CD8-positive, alpha-beta memory T cell (primary cell): ENCODE results near the gene AIG1. TPM values are rescaled to one million over a fixed set of nuclear protein-coding genes. Genes with fewer than 3 reads are reported as not detected.
"Not testable (repeated sequence)": the region's sequence is repeated elsewhere in the genome, so short reads cannot be mapped to it uniquely, and the experiment has no call there.

Source experiments
- CTCF ChIA-PET: fragments of 350-600 bp; sonication (Branson Sonifier 250); formaldehyde crosslinking; loops from one replicate; lab custom pipeline; 2021; ENCODE audit warnings: antibody characterized with exemption; lab: Charles Lee
- POLR2A ChIA-PET: fragments of 350-600 bp; sonication (Branson Sonifier 250); formaldehyde crosslinking; loops from one replicate; lab custom pipeline; 2021; ENCODE audit warnings: antibody characterized with exemption; lab: Charles Lee
- DNase-seq, 5 donors: peaks; one replicate each; pipeline versions ENCODE4 v3.0.0 to v3.0.0-alpha.2; 2020 to 2022; ENCODE audit warnings: mixed read lengths in 1 of 5
- H3K27ac ChIP-seq: one replicate; pipeline ENCODE4 v1.7.0; 2013; ENCODE audit warnings: low read depth, mild to moderate bottlenecking, low read length, moderate library complexity
- H3K27me3 ChIP-seq: 2 replicates; pipeline ENCODE4 v1.7.0; 2013; ENCODE audit warnings: low read length, mild to moderate bottlenecking; ENCODE audit not compliant: insufficient read depth, poor library complexity, severe bottlenecking
- H3K36me3 ChIP-seq: 2 replicates; pipeline ENCODE4 v1.7.0; 2013; ENCODE audit warnings: mild to moderate bottlenecking, low read length, moderate library complexity; ENCODE audit not compliant: insufficient read depth
- H3K4me1 ChIP-seq: 2 replicates; pipeline ENCODE4 v1.7.0; 2013; ENCODE audit warnings: mild to moderate bottlenecking, low read length, moderate library complexity; ENCODE audit not compliant: insufficient read depth
- H3K4me3 ChIP-seq: 2 replicates; pipeline ENCODE4 v1.7.0; 2013; ENCODE audit warnings: mild to moderate bottlenecking, low read length
- H3K9me3 ChIP-seq: 2 replicates; pipeline ENCODE4 v1.7.0; 2013; ENCODE audit warnings: mild to moderate bottlenecking, low read length
- H3K27ac Mint-ChIP-seq, 8 donors: one replicate each; pipeline ENCODE4 v1.8.0; 2020 to 2021; ENCODE audit warnings: mixed read lengths in 8 of 8, mild to moderate bottlenecking in 6 of 8, inconsistent platforms in 3 of 8, moderate library complexity in 3 of 8
- H3K27me3 Mint-ChIP-seq, 2 donors: one replicate each; pipeline ENCODE4 v1.8.0; 2020 to 2021; ENCODE audit warnings: mixed read lengths in 2 of 2, mild to moderate bottlenecking in 1 of 2, moderate library complexity in 1 of 2
- H3K36me3 Mint-ChIP-seq, 3 donors: one replicate each; pipeline ENCODE4 v1.8.0; 2020 to 2021; ENCODE audit warnings: mixed read lengths in 3 of 3, inconsistent platforms in 1 of 3, mild to moderate bottlenecking in 1 of 3
- H3K4me1 Mint-ChIP-seq, 3 donors: one replicate each; pipeline ENCODE4 v1.8.0; 2020 to 2021; ENCODE audit warnings: mixed read lengths in 3 of 3, inconsistent platforms in 1 of 3, mild to moderate bottlenecking in 1 of 3
- H3K4me3 Mint-ChIP-seq, 7 donors: one replicate each; pipeline ENCODE4 v1.8.0; 2020 to 2021; ENCODE audit warnings: mixed read lengths in 7 of 7, mild to moderate bottlenecking in 6 of 7, moderate library complexity in 4 of 7, inconsistent platforms in 2 of 7
- H3K9me3 Mint-ChIP-seq, 5 donors: one replicate each; pipeline ENCODE4 v1.8.0; 2020 to 2022; ENCODE audit warnings: mixed read lengths in 5 of 5, mild to moderate bottlenecking in 3 of 5, moderate library complexity in 2 of 5, inconsistent platforms in 1 of 5
- polyA plus RNA-seq: library from polyadenylated mRNA; unstranded; fragments of 300-500 nt; fragmentation: Illumina TruSeq; gene quantifications from one replicate; pipeline ENCODE4 v1.2.3, GENCODE V29; 2021
- total RNA-seq, 2 experiments: library from RNA; stranded (reverse); gene quantifications; one replicate each; pipeline ENCODE4 v1.2.3, GENCODE V29; 2021

Gene AIG1
- total and polyA plus RNA-seq, 3 experiments from 2014 or later: 6.9 to 17.3 (median 8.2) TPM

GRCh38 chr6:143136647-143137046 lies 76.0 kb downstream of the AIG1 start:
- Mint-ChIP-seq H3K27ac (peak overlapping the region in 5 of 8 donors; percentile 3 to 61 (median 52)), H3K27me3 (no peaks in the 10 kb centered on the region)
- POLR2A ChIA-PET: interaction anchor here (0.5 kb wide), 1 partner anchor 201 kb away, joined by 3 read pairs; no protein-coding TSS in a partner anchor

DNA sequence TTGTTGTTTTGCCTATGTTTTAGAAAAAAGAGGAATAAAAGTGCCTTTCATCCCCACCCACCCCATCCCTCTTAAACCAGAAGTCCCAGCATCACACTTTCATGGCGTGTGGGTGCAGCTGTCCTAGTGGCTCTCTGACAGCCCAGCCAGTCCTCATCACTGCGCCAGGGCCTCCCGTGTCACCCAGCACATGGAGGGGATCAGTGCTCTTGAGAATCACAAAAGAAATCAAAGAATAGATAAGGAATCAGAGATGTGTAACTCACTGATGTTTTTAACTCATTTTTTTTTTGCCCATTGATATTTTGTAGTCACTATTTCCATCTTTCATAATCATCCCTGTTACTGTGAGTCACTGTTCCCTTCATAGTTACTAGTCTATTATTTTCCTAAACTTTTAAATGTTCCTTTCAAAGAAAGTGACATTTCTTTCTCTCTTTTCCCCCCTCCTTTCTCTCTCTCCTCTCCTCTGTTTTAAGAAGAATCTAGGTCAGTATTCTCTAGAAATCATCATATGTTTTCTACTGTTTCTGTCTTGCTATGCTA lies 78.6 kb downstream of the AIG1 start:
- no peaks in the 10 kb centered on the region for H3K9me3 ChIP-seq
- Mint-ChIP-seq H3K4me1 (peaks cover 9 to 18% (median 18%) of the 10 kb centered on the region in 3 donors), H3K4me3 (no peak overlapping the region), H3K27ac (no peak overlapping the region), H3K9me3 (peaks cover 0 to 5% (median 0%) of the 10 kb centered on the region in 5 donors), H3K36me3 (peaks cover 9 to 41% (median 30%) of the 10 kb centered on the region in 3 donors), H3K27me3 (peaks cover 0 to 2% of the 10 kb centered on the region in 2 donors)
- H3K36me3 ChIP-seq: no peaks in the 10 kb centered on the region
- ChIA-PET POLR2A (no interaction called here), CTCF (no interaction called here)
- no peak for DNase-seq
- no peaks in the 10 kb centered on the region for H3K27me3 ChIP-seq
- no peak overlapping the region for H3K4me3 ChIP-seq
- no peak overlapping the region for H3K27ac ChIP-seq
- H3K4me1 ChIP-seq: peaks cover 10% of the 10 kb centered on the region

More at GRCh38 chr6:143136647-143137046, 76.0 kb downstream of the AIG1 start:
- Mint-ChIP-seq H3K9me3 (peaks cover 0 to 5% (median under 1%) of the 10 kb centered on the region in 5 donors), H3K4me3 (peak overlapping the region in 2 of 7 donors; percentile 5 to 22), H3K36me3 (peaks cover 8 to 44% (median 30%) of the 10 kb centered on the region in 3 donors), H3K4me1 (peaks cover 9 to 18% (median 18%) of the 10 kb centered on the region in 3 donors)
- DNase-seq: no peak
- H3K4me3 ChIP-seq: no peak overlapping the region
- no peaks in the 10 kb centered on the region for H3K9me3 ChIP-seq
- no peak overlapping the region for H3K27ac ChIP-seq
- H3K4me1 ChIP-seq: peaks cover 10% of the 10 kb centered on the region
- CTCF ChIA-PET: no interaction called here
- no peaks in the 10 kb centered on the region for H3K36me3 ChIP-seq
- H3K27me3 ChIP-seq: no peaks in the 10 kb centered on the region

DNA sequence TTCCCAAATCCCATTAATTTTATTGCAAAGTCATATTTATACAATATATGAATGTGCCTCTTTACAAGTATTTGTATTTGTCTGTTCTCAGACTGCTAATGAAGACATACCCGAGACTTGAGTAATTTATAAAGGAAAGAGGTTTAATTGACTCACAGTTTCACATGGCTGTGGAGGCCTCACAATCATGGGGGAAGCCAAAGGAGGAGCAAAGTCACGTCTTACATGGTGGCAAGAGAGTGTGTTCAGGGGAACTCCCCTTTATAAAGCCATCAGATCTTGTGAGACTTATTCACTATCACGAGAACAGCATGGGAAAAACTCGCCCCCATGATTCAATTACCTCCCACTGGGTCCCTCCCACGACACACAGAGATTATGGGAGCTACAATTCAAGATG lies 79.2 kb downstream of the AIG1 start:
- CTCF ChIA-PET, H3K27me3 Mint-ChIP-seq, H3K4me3 Mint-ChIP-seq, H3K4me1 ChIP-seq, H3K27ac ChIP-seq, H3K27ac Mint-ChIP-seq, H3K36me3 ChIP-seq, H3K4me3 ChIP-seq, H3K9me3 Mint-ChIP-seq, H3K27me3 ChIP-seq, H3K9me3 ChIP-seq, DNase-seq, POLR2A ChIA-PET: not testable (repeated sequence)
- peaks cover 9 to 41% (median 30%) of the 10 kb centered on the region in 3 donors for H3K36me3 Mint-ChIP-seq
- peaks cover 9 to 18% (median 18%) of the 10 kb centered on the region in 3 donors for H3K4me1 Mint-ChIP-seq

- Histone ChIP-seq H3K4me3 (no peak overlapping the region), H3K27me3 (no peaks in the 10 kb centered on the region), H3K4me1 (peaks cover 10% of the 10 kb centered on the region), H3K27ac (no peak overlapping the region), H3K36me3 (no peaks in the 10 kb centered on the region), H3K9me3 (no peaks in the 10 kb centered on the region)
- Mint-ChIP-seq H3K9me3 (peaks cover 0 to 5% (median 0%) of the 10 kb centered on the region in 5 donors), H3K27me3 (peaks cover 0 to 2% of the 10 kb centered on the region in 2 donors), H3K4me3 (no peak overlapping the region), H3K36me3 (peaks cover 9 to 41% (median 30%) of the 10 kb centered on the region in 3 donors), H3K4me1 (peaks cover 9 to 16% (median 14%) of the 10 kb centered on the region in 3 donors), H3K27ac (no peak overlapping the region)
- ChIA-PET POLR2A (no interaction called here), CTCF (no interaction called here)
- no peak for DNase-seq
Measured at GRCh38 chr6:143140767-143141166, 80.1 kb downstream of the AIG1 start.

DNA sequence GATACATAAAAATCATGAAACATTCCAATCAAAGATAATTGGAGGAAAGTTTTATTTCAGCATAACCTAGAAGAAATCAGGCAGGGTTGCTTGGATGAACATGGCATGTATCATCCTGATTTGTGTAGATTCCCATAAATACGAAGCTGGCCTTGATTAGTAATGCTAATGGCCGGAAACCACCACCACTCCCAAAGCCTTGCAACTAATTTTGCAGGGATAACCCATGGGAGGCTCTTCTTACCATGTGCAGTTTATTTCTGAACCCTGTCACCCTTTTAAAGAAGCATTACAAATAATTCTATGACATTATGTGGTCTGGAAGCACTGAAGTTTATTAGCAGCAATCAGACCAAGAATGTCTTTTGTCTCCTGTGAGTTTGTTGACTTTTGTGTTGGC lies 80.8 kb downstream of the AIG1 start:
- Histone ChIP-seq H3K27ac (no peak overlapping the region), H3K4me1 (peaks cover 8% of the 10 kb centered on the region), H3K27me3 (no peaks in the 10 kb centered on the region), H3K36me3 (no peaks in the 10 kb centered on the region), H3K9me3 (no peaks in the 10 kb centered on the region), H3K4me3 (no peak overlapping the region)
- Mint-ChIP-seq H3K4me1 (peaks cover 4 to 9% (median 7%) of the 10 kb centered on the region in 3 donors), H3K27me3 (peaks cover 0 to 2% of the 10 kb centered on the region in 2 donors), H3K36me3 (peaks cover 9 to 40% (median 30%) of the 10 kb centered on the region in 3 donors), H3K4me3 (no peak overlapping the region), H3K27ac (no peak overlapping the region), H3K9me3 (peaks cover 0 to 5% (median 0%) of the 10 kb centered on the region in 5 donors)
- ChIA-PET POLR2A (no interaction called here), CTCF (no interaction called here)
- no peak for DNase-seq

DNA sequence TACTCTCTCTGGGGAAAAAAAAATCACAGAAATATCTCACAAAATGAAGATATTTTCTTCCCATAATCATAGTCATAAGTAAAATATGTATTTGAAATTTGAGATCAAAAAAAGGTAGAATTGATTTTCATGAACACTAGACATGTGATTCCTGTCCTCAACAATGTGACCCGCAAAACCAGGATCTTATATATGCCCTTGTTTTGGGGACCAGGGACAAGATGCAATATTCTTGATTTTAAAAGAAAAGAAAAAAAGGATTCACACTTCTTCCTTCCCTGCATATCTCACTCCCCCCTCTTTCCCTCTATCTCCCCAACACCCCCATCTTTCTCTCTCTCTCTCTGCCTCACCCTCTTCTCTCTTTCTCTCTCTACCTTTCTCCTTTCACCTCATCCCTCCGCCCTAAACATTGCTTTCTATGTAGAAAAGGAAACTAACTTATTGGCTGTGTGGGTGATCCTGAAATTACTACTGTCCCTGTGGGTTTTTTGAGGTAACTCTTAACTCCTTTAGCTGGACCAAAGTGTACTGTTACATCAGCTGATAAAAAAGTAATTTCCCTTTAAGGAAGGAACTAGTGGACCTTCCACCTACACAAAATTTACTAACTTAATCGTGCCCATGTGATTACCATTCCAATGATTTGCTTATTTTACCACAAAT lies 85.6 kb downstream of the AIG1 start:
- Mint-ChIP-seq H3K36me3 (peaks cover 2 to 13% (median 4%) of the 10 kb centered on the region in 3 donors), H3K27me3 (peaks cover 0 to 2% of the 10 kb centered on the region in 2 donors), H3K27ac (no peak overlapping the region), H3K4me1 (no peaks in the 10 kb centered on the region), H3K4me3 (no peak overlapping the region), H3K9me3 (no peaks in the 10 kb centered on the region)
- Histone ChIP-seq H3K27ac (no peak overlapping the region), H3K9me3 (no peaks in the 10 kb centered on the region), H3K4me3 (no peak overlapping the region), H3K36me3 (no peaks in the 10 kb centered on the region), H3K27me3 (no peaks in the 10 kb centered on the region), H3K4me1 (no peaks in the 10 kb centered on the region)
- ChIA-PET CTCF (no interaction called here), POLR2A (no interaction called here)
- no peak for DNase-seq

DNA sequence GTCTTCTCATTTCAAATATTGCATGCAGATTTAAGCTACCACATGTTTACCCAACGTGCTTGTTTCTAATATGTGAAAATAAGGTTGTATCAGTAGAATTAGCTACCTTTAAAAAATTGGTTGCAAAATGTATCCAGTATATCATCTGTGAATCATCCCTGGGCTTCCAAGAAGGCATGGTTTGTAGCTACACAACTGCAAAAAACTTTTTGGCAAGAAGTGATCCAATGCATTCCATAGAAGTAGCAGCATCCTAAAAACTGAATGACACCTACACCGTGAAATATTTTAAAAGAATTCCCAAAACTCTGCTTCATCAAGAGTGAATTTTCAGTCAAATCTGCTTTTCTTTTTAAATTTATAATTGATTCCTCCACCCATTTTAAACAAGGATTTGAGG lies 89.1 kb downstream of the AIG1 start:
- no peaks in the 10 kb centered on the region for H3K9me3 Mint-ChIP-seq
- peaks cover 2 to 9% (median 2%) of the 10 kb centered on the region in 3 donors for H3K36me3 Mint-ChIP-seq
- ChIA-PET CTCF (no interaction called here), POLR2A (no interaction called here)
- H3K27me3 Mint-ChIP-seq: no peaks in the 10 kb centered on the region
- no peak overlapping the region for H3K27ac ChIP-seq
- no peaks in the 10 kb centered on the region for H3K4me1 ChIP-seq
- H3K36me3 ChIP-seq: no peaks in the 10 kb centered on the region
- no peak overlapping the region for H3K27ac Mint-ChIP-seq
- H3K27me3 ChIP-seq: no peaks in the 10 kb centered on the region
- H3K4me3 Mint-ChIP-seq: no peak overlapping the region
- H3K9me3 ChIP-seq: no peaks in the 10 kb centered on the region
- no peak overlapping the region for H3K4me3 ChIP-seq
- no peaks in the 10 kb centered on the region for H3K4me1 Mint-ChIP-seq
- no peak for DNase-seq

- Mint-ChIP-seq H3K4me3 (no peak overlapping the region), H3K4me1 (no peaks in the 10 kb centered on the region), H3K36me3 (peaks cover 2 to 9% (median 2%) of the 10 kb centered on the region in 3 donors), H3K27ac (no peak overlapping the region), H3K27me3 (no peaks in the 10 kb centered on the region), H3K9me3 (no peaks in the 10 kb centered on the region)
- no peaks in the 10 kb centered on the region for H3K36me3 ChIP-seq
- POLR2A ChIA-PET: no interaction called here
- DNase-seq: no peak
- no peak overlapping the region for H3K4me3 ChIP-seq
- no peak overlapping the region for H3K27ac ChIP-seq
- H3K27me3 ChIP-seq: no peaks in the 10 kb centered on the region
- H3K9me3 ChIP-seq: no peaks in the 10 kb centered on the region
- H3K4me1 ChIP-seq: no peaks in the 10 kb centered on the region
- CTCF ChIA-PET: no interaction called here
Measured at GRCh38 chr6:143150281-143150680, 89.6 kb downstream of the AIG1 start.
